GM23248 (cell line): ENCODE data around the gene TECPR2. TPM values are rescaled to one million over a fixed set of nuclear protein-coding genes. Genes with fewer than 3 reads are reported as not detected.

Experiments
- DNase-seq: peaks from one replicate; pipeline ENCODE4 v3.0.0-alpha.2; 2015
- H2AFZ ChIP-seq: fragments of 200-600 bp; sonication (generic); 2 replicates; pipeline ENCODE4 v1.6.1; 2016; ENCODE audit warnings: antibody characterized with exemption
- H3F3A ChIP-seq: fragments of 200-600 bp; sonication (generic); 2 replicates; pipeline ENCODE4 v1.6.1; 2016; ENCODE audit warnings: mild to moderate bottlenecking, antibody characterized with exemption, mixed run types; ENCODE audit not compliant: insufficient read depth
- H3K27ac ChIP-seq: fragments of 200-600 bp; sonication (generic); 2 replicates; pipeline ENCODE4 v1.5.1; 2016; ENCODE audit warnings: mild to moderate bottlenecking
- H3K27me3 ChIP-seq: fragments of 200-600 bp; sonication (generic); replicated peaks from 2 replicates; pipeline ENCODE4 v1.6.1; 2016; ENCODE audit warnings: mild to moderate bottlenecking; ENCODE audit not compliant: insufficient read depth
- H3K36me3 ChIP-seq: fragments of 200-600 bp; sonication (generic); 2 replicates; pipeline ENCODE4 v1.6.1; 2016; ENCODE audit warnings: low read depth, mild to moderate bottlenecking
- H3K4me1 ChIP-seq: fragments of 200-600 bp; sonication (generic); 2 replicates; pipeline ENCODE4 v1.6.1; 2016; ENCODE audit warnings: mild to moderate bottlenecking; ENCODE audit not compliant: insufficient read depth
- H3K4me2 ChIP-seq: fragments of 200-600 bp; sonication (generic); one replicate; pipeline ENCODE4 v1.6.1; 2016; ENCODE audit warnings: mild to moderate bottlenecking; ENCODE audit not compliant: unreplicated experiment
- H3K4me3 ChIP-seq: fragments of 200-600 bp; sonication (generic); 2 replicates; pipeline ENCODE4 v1.5.1; 2016; ENCODE audit warnings: mild to moderate bottlenecking
- H3K79me2 ChIP-seq: fragments of 200-600 bp; sonication (generic); 2 replicates; pipeline ENCODE4 v1.6.1; 2016; ENCODE audit warnings: mild to moderate bottlenecking; ENCODE audit not compliant: insufficient read depth
- H3K9ac ChIP-seq: fragments of 200-600 bp; sonication (generic); 2 replicates; pipeline ENCODE4 v1.6.1; 2016; ENCODE audit warnings: mild to moderate bottlenecking
- H3K9me2 ChIP-seq: fragments of 200-600 bp; sonication (generic); 2 replicates; pipeline ENCODE4 v1.6.1; 2016; ENCODE audit warnings: mixed run types, mild to moderate bottlenecking, moderate library complexity; ENCODE audit not compliant: insufficient read depth
- H3K9me3 ChIP-seq: fragments of 200-600 bp; sonication (generic); one replicate; pipeline ENCODE4 v1.6.1; 2017; ENCODE audit warnings: low read depth
- H4K20me1 ChIP-seq: fragments of 200-600 bp; sonication (generic); 2 replicates; pipeline ENCODE4 v1.6.0; 2016; ENCODE audit not compliant: insufficient read depth
- EZH2 ChIP-seq: fragments of 200-600 bp; sonication (generic); IDR thresholded peaks from 2 replicates; pipeline ENCODE4 v1.6.1; 2018; ENCODE audit warnings: antibody characterized with exemption, mild to moderate bottlenecking; ENCODE audit not compliant: insufficient read depth, poor library complexity, severe bottlenecking
- EZH2phosphoT487 ChIP-seq: fragments of 200-600 bp; sonication (generic); IDR thresholded peaks from 2 replicates; pipeline ENCODE4 v1.6.1; 2018; ENCODE audit warnings: antibody characterized with exemption, moderate library complexity, mild to moderate bottlenecking, low read depth; ENCODE audit not compliant: insufficient read depth
- WGBS, 2 experiments: methylation state at CpG; one replicate each; pipeline ENCODE4 v1.1.6; 2015 to 2017; ENCODE audit warnings: low lambda C conversion rate in 2 of 2, low coverage in 1 of 2; ENCODE audit errors: missing lambda C conversion rate in 2 of 2; 5-methylcytosine and 5-hydroxymethylcytosine counted together
- in situ Hi-C: fragments of 300-500 bp; cut with MboI; formaldehyde crosslinking; loops from 2 replicates; pipeline ENCODE4 v1.15.0; 2020
- polyA plus RNA-seq: library from polyadenylated mRNA; unstranded; fragments of >200 nt; fragmentation: Nextera tagmentation; extraction: Ambion mirVana; gene quantifications from 2 replicates; pipeline ENCODE4 v1.2.1, GENCODE V29; 2016
- total RNA-seq: library from RNA; depleted of rRNA; stranded (reverse); fragments of >200 nt; shearing (Covaris generic); gene quantifications from 2 replicates; pipeline ENCODE4 v1.2.3, GENCODE V29; 2014

TECPR2 gene
- total and polyA plus RNA-seq, 2 experiments from 2014 or later = 11.4 to 15.8 TPM

DNA sequence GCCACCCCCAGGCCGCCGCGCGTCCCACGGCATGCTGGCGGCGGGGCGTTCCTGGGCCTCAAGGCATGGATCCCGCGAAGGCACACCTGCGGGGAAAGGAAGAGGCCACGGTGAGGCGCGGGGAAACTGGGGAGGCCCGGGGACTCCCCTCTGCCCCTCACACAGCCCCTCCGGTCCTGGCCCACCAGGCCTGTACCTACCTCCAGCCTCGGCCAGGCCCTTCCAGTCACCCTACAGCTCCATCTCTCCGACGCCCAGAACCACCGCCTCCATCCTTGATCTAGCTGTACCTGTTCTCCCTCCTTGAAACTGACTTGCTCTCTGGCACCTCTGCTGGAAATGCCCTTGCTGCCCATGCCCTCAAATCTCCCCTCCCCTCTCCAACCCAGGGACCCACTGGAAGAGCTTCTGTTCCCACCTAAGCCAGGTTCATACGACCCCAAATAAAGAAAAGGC lies 145.1 kb downstream of the TECPR2 start:
- H3K27ac ChIP-seq = no peak overlapping the region
- 90 to 96% methylated on average over 17 to 21 of the region's 21 CpGs for WGBS, 2 experiments
- no peaks in the 10 kb centered on the region for H4K20me1 ChIP-seq
- DNase-seq = no peak
- in situ Hi-C loops = no loop called here
- H3K9ac ChIP-seq = no peak overlapping the region
- H3K4me2 ChIP-seq = no peak overlapping the region
- H3K4me1 ChIP-seq = no peaks in the 10 kb centered on the region
- H3K9me3 ChIP-seq = no peaks in the 10 kb centered on the region
- H3K36me3 ChIP-seq = no peaks in the 10 kb centered on the region
- no peaks in the 10 kb centered on the region for H3K27me3 ChIP-seq
- no peaks in the 10 kb centered on the region for H3F3A ChIP-seq
- H3K4me3 ChIP-seq = no peak overlapping the region
- no peaks in the 10 kb centered on the region for H3K79me2 ChIP-seq
- TF ChIP-seq EZH2phosphoT487 = no peak
- no peak for TF ChIP-seq EZH2
- H3K9me2 ChIP-seq = no peaks in the 10 kb centered on the region
- no peak overlapping the region for H2AFZ ChIP-seq

DNA sequence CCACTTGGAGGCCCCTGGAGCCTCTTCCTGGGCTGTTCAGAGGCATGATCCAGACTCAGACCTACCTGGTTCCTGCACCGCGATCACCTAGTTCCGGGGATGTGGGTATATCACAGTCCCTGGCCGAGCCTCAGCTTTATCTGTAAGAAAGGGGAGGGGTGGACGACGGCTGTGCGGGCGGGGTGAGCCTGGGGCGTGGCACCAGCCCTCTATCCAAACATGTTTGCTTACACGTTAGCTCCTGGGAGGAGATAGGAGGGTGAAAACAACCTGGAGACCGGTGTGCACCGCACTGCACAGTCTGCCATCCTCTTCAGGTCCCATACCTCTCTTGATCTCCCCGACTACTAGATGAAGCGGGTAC lies 145.7 kb downstream of the TECPR2 start:
- no peak overlapping the region for H3K27ac ChIP-seq
- H3K4me3 ChIP-seq = no peak overlapping the region; the same call in 1 of the 2 replicates
- no peaks in the 10 kb centered on the region for H3K4me1 ChIP-seq
- H3K36me3 ChIP-seq = no peaks in the 10 kb centered on the region
- H4K20me1 ChIP-seq = no peaks in the 10 kb centered on the region
- H3K4me2 ChIP-seq = peak overlapping the region; percentile 59
- H3K9ac ChIP-seq = peak overlapping the region; percentile 66; the same call in 1 of the 2 replicates
- TF ChIP-seq EZH2phosphoT487 = no peak
- TF ChIP-seq EZH2 = no peak
- no peaks in the 10 kb centered on the region for H3K9me2 ChIP-seq
- H2AFZ ChIP-seq = peak overlapping the region; percentile 73; the same call in 1 of the 2 replicates
- in situ Hi-C loops = no loop called here
- no peak for DNase-seq
- no peaks in the 10 kb centered on the region for H3K9me3 ChIP-seq
- WGBS, 2 experiments = 93 to 99% methylated on average over 10 to 14 of the region's 14 CpGs
- no peaks in the 10 kb centered on the region for H3K79me2 ChIP-seq
- H3F3A ChIP-seq = no peaks in the 10 kb centered on the region
- H3K27me3 ChIP-seq = no peaks in the 10 kb centered on the region

DNA sequence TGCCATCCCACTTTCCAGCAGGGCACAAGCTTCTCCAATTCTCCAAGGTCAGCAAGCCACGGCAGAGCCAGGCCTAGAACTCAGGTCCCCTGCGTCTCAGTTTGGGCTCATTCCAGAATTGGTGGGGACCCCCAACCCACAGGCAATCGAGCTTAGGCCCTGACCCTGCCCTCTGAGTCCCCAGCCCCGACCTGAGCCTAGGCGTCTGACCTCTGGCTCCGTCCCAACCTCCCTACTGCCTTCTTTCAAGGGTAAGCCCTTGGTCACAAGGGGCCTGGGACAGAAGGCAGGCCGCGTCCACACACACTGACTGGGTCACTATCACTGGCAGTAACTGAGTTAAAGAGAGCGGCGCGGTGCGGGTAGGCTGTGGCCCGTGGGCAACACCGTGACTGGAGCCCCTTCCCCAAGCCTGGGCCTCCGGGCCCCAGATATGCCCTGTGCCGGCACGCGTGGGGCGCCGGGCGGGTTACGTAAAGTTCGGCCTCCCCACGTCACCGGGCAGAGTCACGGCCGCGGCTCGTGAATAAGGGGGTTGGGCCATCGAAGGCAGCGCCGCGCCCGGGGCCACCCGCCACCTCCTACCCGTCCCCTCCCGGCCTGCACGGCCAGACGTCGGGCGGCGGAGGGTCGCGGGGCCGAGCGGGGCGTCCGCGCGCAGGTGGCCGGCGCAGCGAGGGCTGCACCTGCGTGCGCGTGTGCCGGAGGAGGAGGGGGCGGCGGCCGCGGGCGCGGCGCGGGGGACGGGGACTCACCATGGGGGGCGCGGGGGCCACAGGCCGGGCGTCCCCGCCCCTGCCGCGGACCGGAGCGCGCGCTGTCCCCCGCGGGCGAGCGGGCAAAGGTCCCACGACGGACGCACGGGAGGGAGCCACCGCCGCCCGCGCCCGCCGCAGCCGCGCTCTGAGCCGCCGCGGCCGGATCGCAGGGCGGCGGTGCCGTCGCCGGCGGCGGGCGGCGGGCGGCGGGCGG lies 146.3 kb downstream of the TECPR2 start:
- 14 to 22% methylated on average over 36 to 66 of the region's 110 CpGs for WGBS, 2 experiments
- no peaks in the 10 kb centered on the region for H3K36me3 ChIP-seq
- H3K4me2 ChIP-seq = peak overlapping the region; percentile 59
- no peaks in the 10 kb centered on the region for H3K9me3 ChIP-seq
- H4K20me1 ChIP-seq = no peaks in the 10 kb centered on the region
- H3K79me2 ChIP-seq = no peaks in the 10 kb centered on the region
- H3F3A ChIP-seq = no peaks in the 10 kb centered on the region
- H2AFZ ChIP-seq = peak overlapping the region; percentile 73
- H3K4me3 ChIP-seq = peak overlapping the region; percentile 70
- in situ Hi-C loops = no loop called here
- H3K4me1 ChIP-seq = no peaks in the 10 kb centered on the region
- H3K27me3 ChIP-seq = no peaks in the 10 kb centered on the region
- H3K9me2 ChIP-seq = no peaks in the 10 kb centered on the region
- TF ChIP-seq EZH2phosphoT487 (no peak), EZH2 (no peak)
- peak overlapping the region; percentile 66 for H3K9ac ChIP-seq
- H3K27ac ChIP-seq = no peak overlapping the region
- DNase-seq = peak; percentile 82

DNA sequence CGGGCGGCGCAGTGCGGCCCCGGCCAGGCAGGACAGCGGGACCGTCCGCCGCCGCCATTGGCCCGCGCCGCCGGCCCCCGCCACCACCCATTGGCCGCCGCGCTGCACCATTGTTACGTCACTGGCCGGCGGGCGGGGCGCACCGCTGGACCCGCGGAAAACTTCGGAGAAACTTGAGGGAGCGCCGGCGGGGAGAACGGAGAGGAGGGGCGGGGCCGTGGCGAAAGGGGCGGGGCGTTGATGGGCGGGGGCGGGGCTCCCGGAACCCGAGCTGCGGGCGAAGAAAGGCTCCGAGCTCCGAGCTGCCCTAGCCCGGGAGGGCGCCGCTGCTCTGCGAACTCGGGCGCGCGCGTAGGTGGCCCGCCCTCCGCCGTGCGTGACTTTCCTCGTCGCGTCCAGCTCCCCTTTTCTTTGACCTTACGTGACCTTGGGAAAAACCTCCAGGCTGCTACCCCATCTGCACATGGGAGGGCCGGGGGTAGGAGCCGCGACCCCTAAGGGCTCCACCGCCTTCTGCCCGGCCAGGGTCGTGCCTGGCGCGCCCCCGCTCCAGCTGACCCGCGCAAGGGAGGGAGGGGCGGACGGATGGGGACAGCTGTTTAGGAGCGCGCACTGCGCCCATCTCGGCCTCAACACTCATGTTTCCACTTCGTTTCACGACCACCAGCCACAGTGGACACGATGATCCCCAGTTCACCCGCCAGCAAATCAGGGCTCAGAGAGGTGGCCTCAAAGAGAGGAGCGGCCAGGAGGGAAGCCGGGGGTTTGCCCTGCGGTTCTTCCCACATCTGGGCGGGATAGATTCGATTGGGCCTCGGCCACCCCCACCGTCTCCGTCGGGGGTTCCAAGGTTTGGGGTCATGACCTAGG lies 147.2 kb downstream of the TECPR2 start, which contains the start of gene ANKRD9:
Gene ANKRD9 (minus strand): TSS at position 31 of the 870 bp plus-strand sequence. CDS start 1,887 bp downstream, outside the sequence.
- H3K79me2 ChIP-seq = no peaks in the 10 kb centered on the region
- peak within 1 kb of the TSS; percentile 89 for H2AFZ ChIP-seq
- no peaks in the 10 kb centered on the region for H4K20me1 ChIP-seq
- H3K27me3 ChIP-seq = no peaks in the 10 kb centered on the region
- no peaks in the 10 kb centered on the region for H3K4me1 ChIP-seq
- H3K9ac ChIP-seq = peak within 1 kb of the TSS; percentile 73
- H3K4me3 ChIP-seq = peak within 1 kb of the TSS; percentile 72
- H3K4me2 ChIP-seq = peak within 1 kb of the TSS; percentile 72
- no peaks in the 10 kb centered on the region for H3K9me3 ChIP-seq
- no peaks in the 10 kb centered on the region for H3K9me2 ChIP-seq
- H3K27ac ChIP-seq = no peak within 1 kb of the TSS
- H3F3A ChIP-seq = no peaks in the 10 kb centered on the region
- WGBS, 2 experiments = 5 to 15% methylated on average over 29 to 66 of the region's 91 CpGs
- peak; percentile 97 for DNase-seq
- in situ Hi-C loops = no loop called here
- TF ChIP-seq EZH2phosphoT487 (no peak), EZH2 (no peak)
- H3K36me3 ChIP-seq = no peaks in the 10 kb centered on the region
